Endodermal cell (in vitro differentiated cells): ENCODE measurements around the gene ABLIM2. TPM values are rescaled to one million over a fixed set of nuclear protein-coding genes. Genes with fewer than 3 reads are reported as not detected.

Source experiments
- DNase-seq: peaks from one replicate; pipeline ENCODE4 v3.0.0-alpha.2; 2017
- H3K27ac ChIP-seq: 2 replicates; pipeline ENCODE4 v1.5.1; 2013; ENCODE audit warnings: mild to moderate bottlenecking, low read depth, low read length, moderate library complexity
- H3K27me3 ChIP-seq: 2 replicates; pipeline ENCODE4 v1.6.1; 2013; ENCODE audit warnings: mild to moderate bottlenecking, low read length, moderate library complexity; ENCODE audit not compliant: insufficient read depth, control insufficient read depth, poor library complexity, severe bottlenecking
- H3K36me3 ChIP-seq: 2 replicates; pipeline ENCODE4 v1.7.0; 2013; ENCODE audit warnings: mild to moderate bottlenecking, low read length, moderate library complexity; ENCODE audit not compliant: control insufficient read depth, insufficient read depth
- H3K4me1 ChIP-seq: one replicate; pipeline ENCODE4 v1.7.0; 2013; ENCODE audit warnings: low read length; ENCODE audit not compliant: control insufficient read depth, insufficient read depth
- H3K4me3 ChIP-seq: 2 replicates; pipeline ENCODE4 v1.5.1; 2013; ENCODE audit warnings: mild to moderate bottlenecking, low read length, moderate library complexity
- H3K9ac ChIP-seq: 2 replicates; pipeline ENCODE4 v1.6.1; 2013; ENCODE audit warnings: mild to moderate bottlenecking, low read length, moderate library complexity; ENCODE audit not compliant: poor library complexity, severe bottlenecking; ENCODE audit errors: extremely low read depth
- H3K9me3 ChIP-seq: 2 replicates; pipeline ENCODE4 v1.6.1; 2013; ENCODE audit warnings: mild to moderate bottlenecking, low read length, moderate library complexity; ENCODE audit not compliant: control insufficient read depth
- H3K27ac Mint-ChIP-seq: 2 replicates; pipeline ENCODE4 v1.8.0; 2020; ENCODE audit warnings: mixed read lengths
- H3K27me3 Mint-ChIP-seq: 2 replicates; pipeline ENCODE4 v1.8.0; 2021; ENCODE audit warnings: mild to moderate bottlenecking, mixed read lengths; ENCODE audit not compliant: insufficient read depth
- H3K36me3 Mint-ChIP-seq: 2 replicates; pipeline ENCODE4 v1.8.0; 2020; ENCODE audit warnings: low read depth, mixed read lengths
- H3K4me1 Mint-ChIP-seq: 2 replicates; pipeline ENCODE4 v1.8.0; 2020; ENCODE audit warnings: mixed read lengths
- H3K4me3 Mint-ChIP-seq: 2 replicates; pipeline ENCODE4 v1.8.0; 2020; ENCODE audit warnings: mild to moderate bottlenecking, moderate library complexity, mixed read lengths
- H3K9me3 Mint-ChIP-seq: 2 replicates; pipeline ENCODE4 v1.8.0; 2020; ENCODE audit warnings: mild to moderate bottlenecking, mixed read lengths
- CTCF ChIP-seq: fragments of 200-600 bp; sonication (generic); conservative IDR thresholded peaks from 2 replicates; pipeline ENCODE4 v1.5.0; 2021; ENCODE audit warnings: antibody characterized with exemption, mild to moderate bottlenecking
- WGBS, 2 experiments: methylation state at CpG; one replicate each; pipeline versions ENCODE4 v1.1.5 to v1.1.7; 2013; ENCODE audit warnings: missing lambda C conversion rate in 2 of 2, mixed read lengths in 1 of 2; ENCODE audit not compliant: insufficient coverage in 1 of 2, insufficient read length in 1 of 2; 5-methylcytosine and 5-hydroxymethylcytosine counted together
- total RNA-seq, 2 donors: library from RNA; stranded (reverse); fragmentation: NEBNext Ultra II Directional in 1 of 2; extraction: Animal tissue kit (Norgen Biotek cat#: 25700) in 1 of 2; gene quantifications; 2 replicates in 1 of 2; 3 replicates in 1 of 2; pipeline ENCODE4 v1.2.1, GENCODE V29; 2021

ABLIM2 gene
- total RNA-seq, 2 donors from 2014 or later: 0.35 to 1.6 TPM

- Histone ChIP-seq H3K4me3 (no peak overlapping the region), H3K9ac (no peak overlapping the region), H3K4me1 (no peaks in the 10 kb centered on the region), H3K36me3 (no peaks in the 10 kb centered on the region), H3K27me3 (peaks cover 7% of the 10 kb centered on the region), H3K27ac (no peak overlapping the region), H3K9me3 (no peaks in the 10 kb centered on the region)
- Mint-ChIP-seq H3K9me3 (no peaks in the 10 kb centered on the region), H3K27ac (no peak overlapping the region), H3K36me3 (no peaks in the 10 kb centered on the region), H3K4me3 (no peak overlapping the region), H3K4me1 (peaks cover 7% of the 10 kb centered on the region), H3K27me3 (peaks cover 5% of the 10 kb centered on the region)
- TF ChIP-seq CTCF: no peak
- WGBS, 2 experiments: 91 to 96% methylated on average over 9 to 15 of the region's 15 CpGs
- DNase-seq: peak; percentile 36
Measured at GRCh38 chr4:8151165-8151650, 7.4 kb downstream of the ABLIM2 start.

- H3K4me1 ChIP-seq: no peaks in the 10 kb centered on the region
- H3K36me3 ChIP-seq: no peaks in the 10 kb centered on the region
- peaks cover 7% of the 10 kb centered on the region for H3K4me1 Mint-ChIP-seq
- TF ChIP-seq CTCF: no peak
- H3K36me3 Mint-ChIP-seq: no peaks in the 10 kb centered on the region
- no peaks in the 10 kb centered on the region for H3K9me3 ChIP-seq
- no peak overlapping the region for H3K27ac Mint-ChIP-seq
- H3K27ac ChIP-seq: no peak overlapping the region
- peaks cover 3% of the 10 kb centered on the region for H3K27me3 Mint-ChIP-seq
- DNase-seq: peak; percentile 40
- H3K4me3 ChIP-seq: no peak overlapping the region
- H3K4me3 Mint-ChIP-seq: no peak overlapping the region
- 81 to 88% methylated on average over 23 to 29 of the region's 29 CpGs for WGBS, 2 experiments
- H3K9ac ChIP-seq: no peak overlapping the region
- no peaks in the 10 kb centered on the region for H3K9me3 Mint-ChIP-seq
- peaks cover 5% of the 10 kb centered on the region for H3K27me3 ChIP-seq
Measured at GRCh38 chr4:8150152-8151090, 8.2 kb downstream of the ABLIM2 start.

GRCh38 chr4:8149664-8150063 is 8.9 kb downstream of the ABLIM2 start:
- H3K27me3 Mint-ChIP-seq: peaks cover 3% of the 10 kb centered on the region
- H3K9me3 Mint-ChIP-seq: no peaks in the 10 kb centered on the region

More at GRCh38 chr4:8149664-8150063, 8.9 kb downstream of the ABLIM2 start:
- no peak for TF ChIP-seq CTCF
- Histone ChIP-seq H3K27me3 (peaks cover 5% of the 10 kb centered on the region), H3K4me1 (no peaks in the 10 kb centered on the region), H3K9ac (no peak overlapping the region), H3K4me3 (no peak overlapping the region), H3K9me3 (no peaks in the 10 kb centered on the region), H3K36me3 (no peaks in the 10 kb centered on the region), H3K27ac (no peak overlapping the region)
- H3K4me3 Mint-ChIP-seq: no peak overlapping the region
- no peak for DNase-seq
- WGBS, 2 experiments: 88 to 92% methylated on average over 4 to 7 of the region's 7 CpGs
- H3K27ac Mint-ChIP-seq: peak overlapping the region; percentile 39
- H3K36me3 Mint-ChIP-seq: no peaks in the 10 kb centered on the region
- peaks cover 7% of the 10 kb centered on the region for H3K4me1 Mint-ChIP-seq
